OCI-LY3 (cell line): ENCODE data around the gene C2orf42.

Experiments used
- CTCF ChIP-seq: fragments of 200-600, 300-600 bp; sonication (generic); IDR thresholded peaks from 2 replicates; pipeline ENCODE4 v1.5.1; 2014; ENCODE audit warnings: antibody characterized with exemption, low read length, low read depth
- EZH2phosphoT487 ChIP-seq: fragments of 200-600 bp; shearing (Covaris generic); IDR thresholded peaks from 2 replicates; pipeline ENCODE4 v1.6.1; 2018; ENCODE audit warnings: antibody characterized with exemption, mixed run types, low read depth

- TF ChIP-seq EZH2phosphoT487 (no peak), CTCF (no peak)
Observed at GRCh38 chr2:70132244-70133126, 58.3 kb downstream of the C2orf42 start.
